Measurements from ENCODE around the gene RBCK1.
A peak's percentile ranks its signal among the peaks of the same experiment; 100 is the strongest.
"Not testable (repeated sequence)": the region's sequence is repeated elsewhere in the genome, so short reads cannot be mapped to it uniquely, and the experiment has no call there.

Gene RBCK1

DNA sequence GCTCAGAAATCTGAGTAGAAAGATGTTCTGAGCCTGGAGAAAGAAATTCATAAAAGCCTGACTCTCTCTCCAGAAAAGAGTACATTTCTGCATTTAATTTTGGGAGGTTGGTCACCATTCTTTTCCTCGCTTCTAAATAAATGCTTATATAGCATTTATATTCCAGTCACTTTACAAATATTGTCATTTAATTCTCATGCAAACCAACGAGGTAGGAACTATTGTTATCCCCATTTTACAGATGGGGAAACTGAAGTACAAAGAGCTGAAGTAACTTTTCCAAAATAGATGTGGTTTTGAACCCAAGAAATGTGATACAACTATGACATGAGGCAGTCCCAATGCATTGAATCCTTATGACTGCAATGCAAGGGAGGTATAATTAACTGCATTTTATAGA lies 32.0 kb upstream of the RBCK1 start:
- no peak for DNase-seq

DNA sequence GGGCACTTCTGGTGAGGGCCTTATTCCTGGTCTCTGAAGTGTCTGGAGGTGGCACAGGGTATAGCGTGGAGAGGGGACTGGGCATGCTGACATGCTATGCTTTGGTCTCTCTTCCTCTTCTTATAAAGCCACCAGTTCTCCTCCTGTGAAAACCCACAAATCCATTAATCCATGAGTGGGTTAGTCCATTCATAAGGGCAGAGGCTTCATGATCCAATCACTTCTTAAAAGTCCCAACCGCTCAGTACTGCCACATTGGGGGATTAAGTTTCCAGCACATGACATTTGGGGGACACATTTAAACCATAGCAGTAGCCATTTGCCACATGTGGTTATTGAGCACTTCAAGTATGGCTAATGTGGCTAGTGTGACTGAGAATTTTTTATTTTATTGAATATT lies 31.3 kb upstream of the RBCK1 start:
- DNase-seq = no peak

DNA sequence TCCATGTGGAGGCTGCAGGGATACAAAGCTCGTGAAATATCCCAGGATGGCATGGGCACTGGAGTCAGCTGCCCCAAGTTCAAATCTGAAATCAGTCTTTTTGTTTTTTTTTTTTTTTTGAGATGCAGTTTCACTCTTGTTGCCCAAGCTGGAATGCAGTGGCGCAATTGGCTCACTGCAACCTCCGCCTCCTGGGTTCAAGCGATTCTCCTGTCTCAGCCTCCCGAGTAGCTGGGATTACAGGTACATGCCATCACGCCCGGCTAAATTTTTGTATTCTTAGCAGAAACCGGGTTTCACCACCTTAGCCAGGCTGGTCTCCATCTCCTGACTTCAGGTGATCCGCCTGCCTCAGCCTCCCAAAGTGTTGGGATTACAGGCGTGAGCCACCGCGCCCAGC lies 30.5 kb upstream of the RBCK1 start:
- DNase-seq = not testable (repeated sequence)

DNA sequence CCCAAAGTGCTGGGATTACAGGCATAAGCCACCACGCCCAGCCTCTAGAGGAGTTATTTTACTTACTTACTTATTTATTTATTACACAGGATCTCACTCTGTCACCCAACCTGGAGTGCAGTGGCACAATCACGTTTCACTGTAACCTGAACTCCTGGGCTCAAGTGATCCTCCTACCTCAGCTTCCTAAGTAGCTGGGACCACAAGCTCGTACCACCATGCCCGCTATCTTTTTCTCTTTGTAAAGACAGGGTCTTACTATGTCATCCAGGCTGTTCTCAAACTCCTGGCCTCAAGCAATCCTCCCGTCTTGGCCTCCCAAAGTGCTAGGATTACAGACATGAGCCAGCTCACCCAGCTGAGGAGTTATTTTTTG lies 29.1 kb upstream of the RBCK1 start:
- DNase-seq = no peak

DNA sequence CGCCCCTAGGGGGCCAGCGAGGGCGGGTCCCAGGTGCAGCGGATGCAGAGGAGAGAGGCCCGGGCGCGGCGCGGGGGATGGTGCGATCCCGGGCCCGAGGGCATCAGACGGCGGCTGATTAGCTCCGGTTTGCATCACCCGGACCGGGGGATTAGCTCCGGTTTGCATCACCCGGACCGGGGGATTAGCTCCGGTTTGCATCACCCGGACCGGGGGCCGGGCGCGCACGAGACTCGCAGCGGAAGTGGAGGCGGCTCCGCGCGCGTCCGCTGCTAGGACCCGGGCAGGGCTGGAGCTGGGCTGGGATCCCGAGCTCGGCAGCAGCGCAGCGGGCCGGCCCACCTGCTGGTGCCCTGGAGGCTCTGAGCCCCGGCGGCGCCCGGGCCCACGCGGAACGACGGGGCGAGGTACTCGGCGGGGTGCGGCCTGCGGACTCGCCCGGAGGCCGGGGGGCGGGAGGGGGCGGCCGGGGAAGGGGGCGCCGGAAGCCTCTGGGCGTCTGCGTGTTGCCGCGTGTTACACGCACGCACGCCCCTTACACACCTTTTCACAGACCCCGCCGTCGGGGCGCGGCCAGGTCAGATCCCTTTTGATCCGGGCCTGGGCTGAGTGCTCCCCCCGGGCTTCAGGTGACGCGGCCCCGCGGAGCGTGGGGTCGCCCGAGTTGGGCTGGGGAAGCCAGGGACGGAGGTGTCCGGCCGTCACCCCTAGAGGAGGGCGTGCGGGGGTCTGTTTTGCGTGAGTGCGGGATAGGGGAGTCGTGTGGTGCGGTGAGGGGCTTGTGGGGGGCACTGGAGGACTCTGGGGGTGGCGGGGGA lies 27.1 kb upstream of the RBCK1 start:
- peak; percentile 41 to 74 (median 46) for DNase-seq

DNA sequence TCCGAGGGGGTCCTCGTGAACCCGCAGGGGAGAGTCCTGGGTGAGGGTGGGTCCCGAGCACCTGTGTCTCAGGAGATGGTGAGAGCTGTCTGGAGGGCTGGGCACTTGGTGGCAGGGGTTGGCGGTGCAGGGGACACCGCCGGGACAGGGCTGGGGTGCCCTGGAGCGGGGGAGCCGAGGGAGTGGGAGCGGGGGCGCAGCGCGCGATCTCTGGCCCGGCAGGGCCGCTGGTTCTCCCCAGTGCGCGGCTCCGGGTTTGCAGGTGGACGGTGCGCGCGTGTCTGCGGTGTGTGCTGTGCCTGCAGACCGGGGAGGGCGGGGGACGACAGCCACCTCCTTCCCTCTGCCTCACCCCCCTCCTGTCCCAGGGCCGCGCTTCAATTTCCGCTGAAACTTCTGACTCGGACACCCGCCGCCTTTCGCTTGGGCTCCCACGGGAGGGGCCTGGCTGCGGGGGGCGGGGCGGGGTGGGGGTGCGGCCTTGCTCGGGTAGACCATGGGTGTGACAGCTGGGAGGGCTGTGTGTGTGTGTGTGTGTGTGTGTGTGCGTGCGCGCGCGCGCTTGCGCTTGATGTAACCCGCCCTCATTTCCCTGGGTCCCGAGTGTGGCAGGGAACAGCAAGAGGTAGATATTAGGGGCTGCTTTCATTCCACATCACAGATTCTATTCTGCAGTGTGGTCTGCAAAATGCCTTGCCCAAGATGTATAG lies 26.4 kb upstream of the RBCK1 start:
- peak in 2 of 3 experiments; percentile 15 to 60 for DNase-seq

DNA sequence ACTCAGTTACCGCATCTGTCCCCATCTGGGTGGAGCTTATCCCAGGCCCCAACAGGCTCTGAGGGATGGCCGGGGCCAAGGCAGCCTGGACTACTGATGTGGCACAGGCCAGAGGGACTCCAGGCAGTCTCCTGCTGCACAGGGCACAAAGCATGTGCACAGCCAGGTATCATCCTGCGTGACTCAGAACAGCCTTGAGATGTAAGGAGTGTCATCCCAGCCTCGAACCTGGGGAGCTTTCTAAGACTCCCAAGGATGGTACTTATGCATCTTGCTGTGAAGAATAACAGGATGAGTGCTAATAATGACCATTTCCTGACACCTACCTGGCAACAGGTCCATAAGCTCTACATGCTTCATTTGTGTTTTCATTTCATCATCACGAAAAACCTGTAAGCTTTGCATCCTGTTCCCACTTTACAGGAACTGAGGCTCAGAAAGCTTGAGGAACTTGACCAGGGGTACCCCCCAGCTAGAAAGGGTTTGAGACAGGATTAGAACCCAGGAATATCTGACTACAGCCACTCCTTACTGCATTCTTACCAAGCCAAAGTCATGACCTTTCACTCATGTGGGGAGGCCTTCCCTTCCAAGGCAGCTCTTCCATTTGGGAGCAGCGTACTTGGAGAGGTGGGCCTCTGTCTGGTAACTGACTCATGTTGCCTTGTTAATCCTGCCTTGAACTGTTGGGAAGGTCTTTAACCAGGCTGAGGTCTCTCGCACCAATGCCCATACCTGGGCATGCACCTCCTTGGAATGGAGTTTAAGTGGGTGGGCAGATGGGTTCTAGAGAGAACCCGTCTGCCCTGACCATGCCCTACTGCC lies 25.6 kb upstream of the RBCK1 start:
- no peak for DNase-seq

DNA sequence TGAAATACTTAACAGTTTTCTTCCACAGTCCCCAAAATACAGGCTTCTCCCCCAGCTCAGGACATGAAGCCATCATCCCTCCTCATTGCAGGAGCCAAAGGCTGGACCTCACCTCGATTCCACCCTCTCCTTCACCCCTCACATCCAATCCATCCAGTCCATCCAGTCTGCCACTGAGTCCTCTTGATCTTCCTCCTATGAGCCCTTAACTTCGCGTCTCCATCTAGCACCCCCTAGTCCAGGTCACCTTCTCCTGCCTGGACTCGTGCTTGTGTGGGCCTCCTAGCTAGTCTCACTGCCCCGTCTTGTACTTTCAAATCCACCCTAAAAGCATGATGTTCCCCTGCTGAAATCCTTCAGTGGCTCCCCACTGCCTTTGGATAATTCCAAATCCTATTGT lies 24.2 kb upstream of the RBCK1 start:
- no peak for DNase-seq

DNA sequence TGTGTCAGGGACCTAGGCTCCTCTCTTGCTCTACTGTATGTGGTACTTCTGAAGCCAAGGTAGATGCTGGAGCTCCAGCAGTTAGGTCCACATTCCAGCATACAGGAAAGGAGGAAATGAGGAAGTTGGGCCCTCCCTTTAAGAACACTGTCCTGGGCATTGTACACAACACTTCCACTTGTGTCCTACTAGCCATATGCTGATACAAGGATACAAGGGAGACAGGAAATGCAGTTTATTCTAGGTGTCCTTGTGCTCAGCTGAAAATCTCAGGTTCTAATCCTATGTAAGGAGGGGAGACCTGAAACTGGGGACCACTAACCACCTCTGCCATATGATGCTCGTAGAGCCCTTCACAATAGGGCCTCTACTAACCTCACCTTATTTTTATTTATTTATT lies 23.4 kb upstream of the RBCK1 start:
- no peak for DNase-seq

DNA sequence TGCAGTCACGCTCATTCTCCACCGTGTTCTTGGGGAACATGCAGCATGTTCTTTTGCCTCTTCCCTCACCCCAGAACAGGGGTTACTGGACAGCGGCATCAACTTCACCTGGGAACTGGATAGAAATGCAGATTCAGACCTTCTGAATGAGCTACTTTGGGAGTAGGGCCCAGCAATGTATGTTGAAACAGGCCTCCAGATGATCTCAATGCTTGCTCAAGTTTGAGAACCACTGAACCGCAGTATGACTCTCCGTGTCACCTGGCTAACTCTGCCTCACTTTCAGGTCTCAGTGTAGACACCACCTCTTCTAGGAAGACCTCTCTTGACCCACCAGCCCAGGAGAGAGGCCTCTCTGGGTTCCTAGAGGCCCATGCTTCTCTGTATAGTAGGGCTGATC lies 22.7 kb upstream of the RBCK1 start:
- no peak for DNase-seq

DNA sequence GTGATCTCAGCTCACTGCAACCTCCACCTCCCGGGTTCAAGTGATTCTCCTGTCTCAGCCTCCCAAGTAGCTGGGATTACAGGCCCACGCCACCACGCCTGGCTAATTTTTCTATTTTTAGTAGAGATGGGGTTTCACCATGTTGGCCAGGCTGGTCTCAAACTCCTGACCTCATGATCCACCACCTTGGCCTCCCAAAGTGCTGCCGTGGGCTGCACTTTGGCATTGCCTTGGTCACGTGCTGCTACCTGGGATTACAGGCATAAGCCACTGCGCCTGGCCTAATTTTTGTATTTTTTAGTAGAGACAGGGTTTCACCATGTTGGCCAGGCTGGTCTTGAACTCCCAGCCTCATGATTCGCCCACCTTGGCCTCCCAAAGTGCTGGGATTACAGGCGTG lies 21.5 kb upstream of the RBCK1 start:
- not testable (repeated sequence) for DNase-seq

DNA sequence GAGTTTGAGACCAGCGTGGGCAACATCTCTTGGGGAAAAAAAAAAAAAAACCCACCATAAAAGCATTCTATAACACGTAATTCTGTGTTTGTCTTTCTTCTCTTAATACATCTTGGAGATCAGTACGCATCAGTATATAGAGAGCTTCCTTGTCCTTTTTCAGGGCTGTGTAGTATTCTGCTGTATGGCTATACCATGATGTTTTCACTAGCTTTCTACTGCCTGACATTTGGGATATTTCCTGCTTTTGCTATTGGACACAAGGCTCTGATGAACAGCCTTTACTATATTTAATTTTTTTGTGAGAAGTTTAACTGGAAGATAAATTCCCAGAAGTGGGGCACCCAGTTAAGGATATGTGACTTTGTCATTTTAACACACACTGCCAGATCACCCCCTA lies 20.6 kb upstream of the RBCK1 start:
- no peak for DNase-seq

DNA sequence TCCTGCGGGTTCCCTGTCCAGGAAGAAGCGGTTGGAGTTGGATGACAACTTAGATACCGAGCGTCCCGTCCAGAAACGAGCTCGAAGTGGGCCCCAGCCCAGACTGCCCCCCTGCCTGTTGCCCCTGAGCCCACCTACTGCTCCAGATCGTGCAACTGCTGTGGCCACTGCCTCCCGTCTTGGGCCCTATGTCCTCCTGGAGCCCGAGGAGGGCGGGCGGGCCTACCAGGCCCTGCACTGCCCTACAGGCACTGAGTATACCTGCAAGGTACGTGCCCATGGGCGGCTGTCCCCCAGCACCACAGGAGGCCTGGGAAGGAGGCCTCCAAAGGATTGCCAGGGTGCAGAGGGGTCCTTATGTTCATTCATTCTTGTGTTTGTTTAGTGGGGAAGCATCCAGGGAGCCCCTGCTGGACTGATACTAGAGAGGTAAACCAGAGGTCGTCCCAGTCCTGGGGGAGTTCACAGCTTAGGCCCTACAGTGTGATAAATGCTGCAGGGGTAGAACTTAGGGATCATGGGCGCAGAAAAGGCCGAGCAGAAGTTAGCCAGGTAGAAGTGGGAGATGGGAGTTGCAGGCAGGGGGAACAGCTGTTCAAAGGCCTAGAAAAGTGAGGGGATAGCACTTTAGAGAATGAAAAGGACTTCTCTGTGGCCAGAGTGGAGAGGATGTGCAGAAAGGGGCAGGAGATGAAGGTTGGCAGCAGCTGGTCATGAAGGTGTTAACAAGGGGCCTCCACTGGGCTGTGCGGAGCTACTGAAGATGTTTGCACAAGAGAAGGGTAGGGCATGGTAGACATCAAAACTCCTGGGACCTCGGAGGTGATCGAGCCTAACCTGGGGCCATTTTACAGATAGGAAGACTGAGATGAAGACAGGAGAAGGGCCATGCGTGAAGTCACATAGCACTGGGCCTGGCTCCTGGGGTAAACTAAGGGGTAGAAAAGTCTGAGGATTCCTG lies 19.8 kb upstream of the RBCK1 start:
- DNase-seq = no peak

DNA sequence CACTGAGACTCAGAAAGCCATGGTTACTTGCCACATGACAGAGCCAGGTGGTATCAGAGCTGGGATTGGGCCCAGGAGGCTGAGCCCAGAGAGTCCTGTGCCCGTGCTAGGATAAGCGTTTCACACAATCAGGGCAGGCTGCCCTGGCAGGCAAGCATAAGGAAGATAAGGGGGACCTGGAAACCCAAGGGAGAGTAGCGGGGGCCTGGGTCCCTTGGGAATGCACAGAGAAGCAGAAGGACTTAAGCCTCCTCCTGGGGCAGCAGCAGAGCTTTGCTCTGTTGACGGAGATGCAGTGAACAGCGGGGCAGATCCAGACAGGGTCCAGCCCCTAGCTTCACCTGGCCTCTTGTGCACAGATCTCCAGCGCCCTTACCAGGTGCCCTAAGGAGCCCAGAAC lies 18.9 kb upstream of the RBCK1 start:
- no peak for DNase-seq

DNA sequence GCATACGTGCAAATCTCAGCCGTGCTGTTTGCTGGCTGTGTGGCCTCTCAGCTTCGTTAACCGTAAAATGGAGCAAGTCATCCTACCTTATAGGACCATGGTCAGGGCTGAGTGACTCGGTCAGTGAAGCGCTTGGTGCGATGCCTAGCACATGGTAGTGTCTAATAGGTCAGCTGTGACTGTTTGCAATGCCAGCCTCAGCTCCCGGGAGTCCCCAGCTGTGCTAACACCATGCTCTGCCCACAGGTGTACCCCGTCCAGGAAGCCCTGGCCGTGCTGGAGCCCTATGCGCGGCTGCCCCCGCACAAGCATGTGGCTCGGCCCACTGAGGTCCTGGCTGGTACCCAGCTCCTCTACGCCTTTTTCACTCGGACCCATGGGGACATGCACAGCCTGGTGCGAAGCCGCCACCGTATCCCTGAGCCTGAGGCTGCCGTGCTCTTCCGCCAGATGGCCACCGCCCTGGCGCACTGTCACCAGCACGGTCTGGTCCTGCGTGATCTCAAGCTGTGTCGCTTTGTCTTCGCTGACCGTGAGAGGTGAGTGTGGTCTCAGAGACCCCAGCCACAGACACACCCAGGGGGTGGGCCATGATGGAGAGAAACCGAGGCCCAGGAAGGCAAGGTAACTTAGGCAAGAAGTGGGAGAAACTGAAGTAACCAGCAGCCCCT lies 16.9 kb upstream of the RBCK1 start:
- DNase-seq = no peak

DNA sequence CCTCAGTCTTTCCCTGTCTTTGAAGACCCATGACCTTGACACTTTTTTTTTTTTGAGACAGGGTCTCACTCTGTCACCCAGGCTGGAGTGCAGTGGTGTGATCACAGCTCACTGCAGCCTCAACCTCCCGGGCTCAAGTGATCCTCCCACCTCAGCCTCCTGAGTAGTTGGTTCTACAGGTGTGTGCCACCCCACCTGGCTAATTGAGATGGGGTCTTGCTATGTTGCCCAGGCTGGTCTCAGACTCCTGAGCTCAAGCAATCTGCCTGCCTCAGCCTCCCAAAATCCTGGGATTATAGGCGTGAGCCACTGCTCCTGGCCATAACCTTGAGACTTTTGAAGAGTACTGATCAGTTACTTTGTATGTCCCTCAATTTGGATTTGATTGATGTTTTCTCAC lies 14.8 kb upstream of the RBCK1 start:
- DNase-seq = not testable (repeated sequence)

DNA sequence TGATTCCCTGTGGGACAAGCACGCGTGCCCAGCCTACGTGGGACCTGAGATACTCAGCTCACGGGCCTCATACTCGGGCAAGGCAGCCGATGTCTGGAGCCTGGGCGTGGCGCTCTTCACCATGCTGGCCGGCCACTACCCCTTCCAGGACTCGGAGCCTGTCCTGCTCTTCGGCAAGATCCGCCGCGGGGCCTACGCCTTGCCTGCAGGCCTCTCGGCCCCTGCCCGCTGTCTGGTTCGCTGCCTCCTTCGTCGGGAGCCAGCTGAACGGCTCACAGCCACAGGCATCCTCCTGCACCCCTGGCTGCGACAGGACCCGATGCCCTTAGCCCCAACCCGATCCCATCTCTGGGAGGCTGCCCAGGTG lies 11.9 kb upstream of the RBCK1 start:
- no peak for DNase-seq

DNA sequence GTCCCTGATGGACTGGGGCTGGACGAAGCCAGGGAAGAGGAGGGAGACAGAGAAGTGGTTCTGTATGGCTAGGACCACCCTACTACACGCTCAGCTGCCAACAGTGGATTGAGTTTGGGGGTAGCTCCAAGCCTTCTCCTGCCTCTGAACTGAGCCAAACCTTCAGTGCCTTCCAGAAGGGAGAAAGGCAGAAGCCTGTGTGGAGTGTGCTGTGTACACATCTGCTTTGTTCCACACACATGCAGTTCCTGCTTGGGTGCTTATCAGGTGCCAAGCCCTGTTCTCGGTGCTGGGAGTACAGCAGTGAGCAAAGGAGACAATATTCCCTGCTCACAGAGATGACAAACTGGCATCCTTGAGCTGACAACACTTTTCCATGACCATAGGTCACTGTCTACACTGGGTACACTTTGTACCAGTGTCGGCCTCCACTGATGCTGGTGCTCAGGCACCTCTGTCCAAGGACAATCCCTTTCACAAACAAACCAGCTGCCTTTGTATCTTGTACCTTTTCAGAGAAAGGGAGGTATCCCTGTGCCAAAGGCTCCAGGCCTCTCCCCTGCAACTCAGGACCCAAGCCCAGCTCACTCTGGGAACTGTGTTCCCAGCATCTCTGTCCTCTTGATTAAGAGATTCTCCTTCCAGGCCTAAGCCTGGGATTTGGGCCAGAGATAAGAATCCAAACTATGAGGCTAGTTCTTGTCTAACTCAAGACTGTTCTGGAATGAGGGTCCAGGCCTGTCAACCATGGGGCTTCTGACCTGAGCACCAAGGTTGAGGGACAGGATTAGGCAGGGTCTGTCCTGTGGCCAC lies 11.3 kb upstream of the RBCK1 start:
- DNase-seq = no peak

DNA sequence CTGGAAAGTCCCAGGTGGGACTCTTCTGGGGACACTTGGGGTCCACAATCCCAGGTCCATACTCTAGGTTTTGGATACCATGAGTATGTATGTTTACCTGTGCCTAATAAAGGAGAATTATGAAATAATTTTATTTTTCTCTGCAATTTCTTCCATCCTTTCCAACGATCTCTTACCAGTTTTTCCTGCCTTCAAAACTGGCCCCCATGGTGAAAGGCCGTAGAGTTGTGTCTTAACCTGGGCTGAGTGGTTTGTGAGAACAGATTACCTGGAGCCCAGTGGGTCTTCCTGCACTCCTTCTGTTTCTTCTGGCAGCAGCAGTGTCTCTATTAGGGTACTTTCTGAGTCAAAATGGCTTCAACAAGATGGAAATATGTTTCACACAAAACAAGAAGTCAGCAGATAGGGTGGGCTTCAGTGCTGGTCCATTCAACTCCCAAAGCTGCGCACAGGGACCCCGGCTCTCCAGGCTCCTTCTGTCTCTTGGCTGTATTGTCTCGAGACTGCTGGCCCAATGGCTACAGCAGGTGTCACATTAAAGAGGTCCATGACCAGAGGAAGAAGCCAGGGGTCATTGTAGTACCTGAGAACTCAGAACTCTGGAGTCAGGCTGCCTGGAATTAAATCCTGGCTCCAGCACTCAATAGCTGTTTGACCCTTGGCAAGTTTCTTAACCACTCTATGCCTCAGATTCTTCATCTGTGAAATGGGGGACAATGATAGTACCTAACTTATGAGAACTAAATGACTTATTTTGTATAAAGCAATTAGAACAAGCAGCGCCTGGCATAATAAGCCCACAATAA lies 10.5 kb upstream of the RBCK1 start:
- no peak for DNase-seq

DNA sequence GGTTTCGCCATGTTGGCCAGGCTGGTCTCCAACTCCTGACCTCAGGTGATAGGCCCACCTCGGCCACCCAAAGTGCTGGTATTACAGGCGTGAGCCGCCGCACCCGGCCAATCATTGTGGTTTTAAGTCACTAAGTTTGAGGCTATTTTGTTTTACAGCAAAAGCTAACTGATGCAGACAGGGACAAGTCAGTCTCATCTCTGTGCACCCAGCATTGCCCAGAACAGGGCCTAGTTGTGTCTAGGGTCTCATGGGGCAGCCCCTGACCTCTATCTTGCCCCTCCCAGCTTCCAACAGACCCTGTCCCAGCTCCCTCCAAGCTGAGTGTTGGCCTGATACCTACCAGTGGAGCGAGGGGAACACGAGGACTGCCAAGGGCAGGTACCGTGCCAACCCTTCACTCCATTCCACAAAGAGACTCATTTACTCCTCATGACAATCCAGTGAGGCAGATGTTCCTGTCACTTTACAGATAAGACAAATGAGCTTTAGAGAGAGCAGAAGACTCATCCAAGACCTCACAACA lies 8.9 kb upstream of the RBCK1 start:
- DNase-seq = no peak
